ENCODE data around the gene GGT6. TPM values are rescaled to one million over a fixed set of nuclear protein-coding genes. Genes with fewer than 3 reads are reported as not detected.

Gene GGT6
- total RNA-seq, 1 donor from 2014 or later: not detected

GRCh38 chr17:4525691-4526397 is 34.5 kb downstream of the GGT6 start:
- intact Hi-C loops (cut with micrococcal nuclease): no loop called here
- Mint-ChIP-seq H3K36me3 (ENCODE audit: low read depth) (no peaks in the 10 kb centered on the region), H3K4me3 (ENCODE audit: low read depth) (no peak overlapping the region), H3K27ac (no peak overlapping the region), H3K9me3 (no peaks in the 10 kb centered on the region), H3K4me1 (ENCODE audit: low read depth) (no peaks in the 10 kb centered on the region), H3K27me3 (ENCODE audit: low read depth) (peaks cover 19% of the 10 kb centered on the region)
- DNase-seq (ENCODE audit: low spot score): no peak

- DNase-seq (ENCODE audit: low spot score): no peak
- Mint-ChIP-seq H3K4me1 (ENCODE audit: low read depth) (no peaks in the 10 kb centered on the region), H3K9me3 (no peaks in the 10 kb centered on the region), H3K36me3 (ENCODE audit: low read depth) (no peaks in the 10 kb centered on the region), H3K27ac (no peak overlapping the region), H3K27me3 (ENCODE audit: low read depth) (peaks cover 17% of the 10 kb centered on the region), H3K4me3 (ENCODE audit: low read depth) (no peak overlapping the region)
- intact Hi-C loops (cut with micrococcal nuclease): no loop called here
These were observed 36.4 kb downstream of the GGT6 start for GRCh38 chr17:4523946-4524345.

GRCh38 chr17:4522661-4523060 is 37.7 kb downstream of the GGT6 start:
- no peak for DNase-seq (ENCODE audit: low spot score)
- peaks cover 16% of the 10 kb centered on the region for H3K27me3 Mint-ChIP-seq (ENCODE audit: low read depth)
- H3K36me3 Mint-ChIP-seq (ENCODE audit: low read depth): no peaks in the 10 kb centered on the region
- no peaks in the 10 kb centered on the region for H3K9me3 Mint-ChIP-seq
- intact Hi-C loops (cut with micrococcal nuclease): no loop called here
- no peaks in the 10 kb centered on the region for H3K4me1 Mint-ChIP-seq (ENCODE audit: low read depth)
- no peak overlapping the region for H3K27ac Mint-ChIP-seq
- no peak overlapping the region for H3K4me3 Mint-ChIP-seq (ENCODE audit: low read depth)

- no peaks in the 10 kb centered on the region for H3K36me3 Mint-ChIP-seq (ENCODE audit: low read depth)
- no peaks in the 10 kb centered on the region for H3K9me3 Mint-ChIP-seq
- intact Hi-C loops (cut with micrococcal nuclease): no loop called here
- H3K27me3 Mint-ChIP-seq (ENCODE audit: low read depth): peaks cover 3% of the 10 kb centered on the region
- H3K27ac Mint-ChIP-seq: no peak overlapping the region
- H3K4me3 Mint-ChIP-seq (ENCODE audit: low read depth): no peak overlapping the region
- no peak for DNase-seq (ENCODE audit: low spot score)
- no peaks in the 10 kb centered on the region for H3K4me1 Mint-ChIP-seq (ENCODE audit: low read depth)
These were observed 39.3 kb downstream of the GGT6 start for GRCh38 chr17:4520894-4521600.

GRCh38 chr17:4520060-4520893 is 40.1 kb downstream of the GGT6 start:
- DNase-seq (ENCODE audit: low spot score): no peak
- Mint-ChIP-seq H3K27ac (no peak overlapping the region), H3K4me3 (ENCODE audit: low read depth) (no peak overlapping the region), H3K4me1 (ENCODE audit: low read depth) (no peaks in the 10 kb centered on the region), H3K9me3 (no peaks in the 10 kb centered on the region), H3K36me3 (ENCODE audit: low read depth) (no peaks in the 10 kb centered on the region), H3K27me3 (ENCODE audit: low read depth) (no peaks in the 10 kb centered on the region)
- intact Hi-C loops (cut with micrococcal nuclease): no loop called here

- H3K4me3 Mint-ChIP-seq (ENCODE audit: low read depth): no peak overlapping the region
- no peaks in the 10 kb centered on the region for H3K4me1 Mint-ChIP-seq (ENCODE audit: low read depth)
These were observed 41.0 kb downstream of the GGT6 start for GRCh38 chr17:4519361-4519788.

GRCh38 chr17:4518901-4519300 is 41.5 kb downstream of the GGT6 start:
- Mint-ChIP-seq H3K27me3 (ENCODE audit: low read depth) (no peaks in the 10 kb centered on the region), H3K27ac (no peak overlapping the region), H3K4me3 (ENCODE audit: low read depth) (no peak overlapping the region), H3K4me1 (ENCODE audit: low read depth) (no peaks in the 10 kb centered on the region), H3K36me3 (ENCODE audit: low read depth) (no peaks in the 10 kb centered on the region), H3K9me3 (no peaks in the 10 kb centered on the region)
- DNase-seq (ENCODE audit: low spot score): no peak
- intact Hi-C loops (cut with micrococcal nuclease): no loop called here

More at GRCh38 chr17:4519361-4519788, 41.0 kb downstream of the GGT6 start:
- no peak for DNase-seq (ENCODE audit: low spot score)
- H3K27ac Mint-ChIP-seq: no peak overlapping the region
- intact Hi-C loops (cut with micrococcal nuclease): no loop called here
- H3K9me3 Mint-ChIP-seq: no peaks in the 10 kb centered on the region
- H3K36me3 Mint-ChIP-seq (ENCODE audit: low read depth): no peaks in the 10 kb centered on the region
- H3K27me3 Mint-ChIP-seq (ENCODE audit: low read depth): no peaks in the 10 kb centered on the region

- H3K4me3 Mint-ChIP-seq (ENCODE audit: low read depth): no peak overlapping the region
- H3K4me1 Mint-ChIP-seq (ENCODE audit: low read depth): no peaks in the 10 kb centered on the region
- DNase-seq (ENCODE audit: low spot score): no peak
- intact Hi-C loops (cut with micrococcal nuclease): no loop called here
- no peak overlapping the region for H3K27ac Mint-ChIP-seq
- H3K27me3 Mint-ChIP-seq (ENCODE audit: low read depth): no peaks in the 10 kb centered on the region
- H3K36me3 Mint-ChIP-seq (ENCODE audit: low read depth): no peaks in the 10 kb centered on the region
- no peaks in the 10 kb centered on the region for H3K9me3 Mint-ChIP-seq
These were observed 43.6 kb downstream of the GGT6 start for GRCh38 chr17:4516735-4517134.

GRCh38 chr17:4515501-4515900 is 44.9 kb downstream of the GGT6 start:
- H3K36me3 Mint-ChIP-seq (ENCODE audit: low read depth): no peaks in the 10 kb centered on the region
- no peaks in the 10 kb centered on the region for H3K9me3 Mint-ChIP-seq
- no peak for DNase-seq (ENCODE audit: low spot score)
- no peaks in the 10 kb centered on the region for H3K4me1 Mint-ChIP-seq (ENCODE audit: low read depth)
- H3K27me3 Mint-ChIP-seq (ENCODE audit: low read depth): no peaks in the 10 kb centered on the region
- intact Hi-C loops (cut with micrococcal nuclease): no loop called here
- H3K27ac Mint-ChIP-seq: no peak overlapping the region
- no peak overlapping the region for H3K4me3 Mint-ChIP-seq (ENCODE audit: low read depth)

- no peaks in the 10 kb centered on the region for H3K9me3 Mint-ChIP-seq
- intact Hi-C loops (cut with micrococcal nuclease): no loop called here
- peaks cover under 1% of the 10 kb centered on the region for H3K4me1 Mint-ChIP-seq (ENCODE audit: low read depth)
- DNase-seq (ENCODE audit: low spot score): no peak
- no peak overlapping the region for H3K4me3 Mint-ChIP-seq (ENCODE audit: low read depth)
- no peak overlapping the region for H3K27ac Mint-ChIP-seq
- no peaks in the 10 kb centered on the region for H3K36me3 Mint-ChIP-seq (ENCODE audit: low read depth)
- H3K27me3 Mint-ChIP-seq (ENCODE audit: low read depth): no peaks in the 10 kb centered on the region
These were observed 45.6 kb downstream of the GGT6 start for GRCh38 chr17:4514779-4515178.

GRCh38 chr17:4514206-4514605 is 46.2 kb downstream of the GGT6 start:
- Mint-ChIP-seq H3K27me3 (ENCODE audit: low read depth) (no peaks in the 10 kb centered on the region), H3K4me3 (ENCODE audit: low read depth) (no peak overlapping the region), H3K27ac (no peak overlapping the region), H3K9me3 (no peaks in the 10 kb centered on the region), H3K4me1 (ENCODE audit: low read depth) (peaks cover 6% of the 10 kb centered on the region), H3K36me3 (ENCODE audit: low read depth) (no peaks in the 10 kb centered on the region)
- no peak for DNase-seq (ENCODE audit: low spot score)
- intact Hi-C loops (cut with micrococcal nuclease): no loop called here

GRCh38 chr17:4513113-4514032 is 47.0 kb downstream of the GGT6 start:
- no peak for DNase-seq (ENCODE audit: low spot score)
- Mint-ChIP-seq H3K4me3 (ENCODE audit: low read depth) (no peak overlapping the region), H3K27ac (no peak overlapping the region), H3K27me3 (ENCODE audit: low read depth) (no peaks in the 10 kb centered on the region), H3K4me1 (ENCODE audit: low read depth) (peaks cover 12% of the 10 kb centered on the region), H3K36me3 (ENCODE audit: low read depth) (no peaks in the 10 kb centered on the region), H3K9me3 (no peaks in the 10 kb centered on the region)
- intact Hi-C loops (cut with micrococcal nuclease): no loop called here

Data from activated T-helper 2 cell treated with anti-CD3 and anti-CD28 coated beads, Interferon-gamma antibody, Interleukin-2, Interleukin-4, amounts not matched to agents 10 μg/mL and 5 μg/mL and 100 μg/mL, durations not matched to agents 14 hours and 24 hours and 36 hours (primary cell).